Activated CD4-positive, alpha-beta T cell treated with anti-CD3 and anti-CD28 coated beads for 36 hours (primary cell): ENCODE results near the gene ZNF580. TPM values are rescaled to one million over a fixed set of nuclear protein-coding genes. Genes with fewer than 3 reads are reported as not detected.

Experiments
- ATAC-seq: fragments of 200-7000 bp; cut with Tn5 transposase; one replicate; pipeline ENCODE4 v1.10.0; 2021; ENCODE audit warnings: mild to moderate bottlenecking, moderate library complexity
- CTCF ChIA-PET: fragments of 350-600 bp; sonication (Branson Sonifier 250); formaldehyde crosslinking; loops from one replicate; lab custom pipeline; 2021; ENCODE audit warnings: antibody characterized with exemption; lab: Charles Lee
- POLR2A ChIA-PET: fragments of 350-600 bp; sonication (Branson Sonifier 250); formaldehyde crosslinking; loops from one replicate; lab custom pipeline; 2021; ENCODE audit warnings: antibody characterized with exemption, inconsistent platforms; lab: Charles Lee
- DNase-seq: peaks from one replicate; pipeline ENCODE4 v3.0.0-alpha.2; 2020
- H3K27ac Mint-ChIP-seq: one replicate; pipeline ENCODE4 v1.8.0; 2021; ENCODE audit warnings: mixed read lengths
- H3K27me3 Mint-ChIP-seq: one replicate; pipeline ENCODE4 v1.8.0; 2021; ENCODE audit warnings: mixed read lengths
- H3K36me3 Mint-ChIP-seq: one replicate; pipeline ENCODE4 v1.8.0; 2021; ENCODE audit warnings: low read depth, mixed read lengths
- H3K4me1 Mint-ChIP-seq: one replicate; pipeline ENCODE4 v1.8.0; 2021; ENCODE audit warnings: mixed read lengths
- H3K4me3 Mint-ChIP-seq: one replicate; pipeline ENCODE4 v1.8.0; 2021; ENCODE audit warnings: mild to moderate bottlenecking, moderate library complexity, mixed read lengths
- H3K9me3 Mint-ChIP-seq: one replicate; pipeline ENCODE4 v1.8.0; 2021; ENCODE audit warnings: low read depth, mixed read lengths
- intact Hi-C, 2 experiments: fragments of 100-400 bp; cut with DNase I in 1 of 2; cut with micrococcal nuclease in 1 of 2; formaldehyde crosslinking; loops; one replicate each; pipeline versions ENCODE4 v1.14.2 to v1.15.1; 2022 to 2024; cut with DNase I, micrococcal nuclease
- total RNA-seq, 2 experiments: library from RNA; stranded (reverse); gene quantifications; one replicate each; pipeline ENCODE4 v1.2.3, GENCODE V29; 2021

The ZNF580 gene
- total RNA-seq, 2 experiments from 2014 or later: 24.2 to 35.6 TPM

DNA sequence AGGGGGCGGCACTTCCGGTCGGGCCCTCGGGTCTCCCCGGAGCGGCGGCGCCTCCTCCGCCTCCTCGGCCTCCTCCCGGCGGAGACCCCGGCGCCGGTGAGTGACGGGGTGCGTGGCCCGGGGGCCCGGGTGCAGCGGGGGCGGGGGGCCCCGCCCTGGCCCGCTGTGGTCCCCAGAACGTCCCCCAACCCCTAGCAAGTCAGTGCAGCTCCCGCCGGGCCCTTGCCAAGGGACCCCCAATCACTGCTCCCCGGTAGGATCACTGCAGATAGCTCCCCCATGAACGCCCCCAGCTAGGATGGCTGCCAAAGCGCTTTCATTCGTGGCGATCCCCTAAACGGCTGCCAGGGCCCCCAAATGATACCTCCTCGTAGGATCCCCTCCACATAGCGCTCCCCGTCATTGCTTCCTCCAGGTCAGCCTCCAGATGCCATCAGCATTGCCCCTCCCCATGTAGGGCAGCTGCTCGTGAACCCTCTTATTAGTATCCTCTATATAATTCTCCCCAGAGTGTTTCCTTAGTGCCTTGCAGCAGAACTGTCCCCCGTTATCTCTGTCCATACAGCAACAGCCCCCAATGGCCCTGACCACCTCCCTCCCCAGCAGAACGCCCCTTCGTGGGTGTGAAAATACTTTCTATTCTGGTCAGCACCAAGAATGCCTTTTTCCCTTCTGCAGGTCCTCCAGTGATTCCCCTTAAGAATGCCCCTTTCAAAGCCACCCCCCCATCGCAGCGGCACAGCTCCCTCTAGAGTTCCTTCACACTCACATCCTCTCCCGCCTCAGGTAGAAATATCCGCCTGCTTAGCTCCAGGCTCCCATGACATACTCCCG is 34.9 kb upstream of the ZNF580 start, which contains the start of gene ZNF865:
Gene ZNF865, plus strand, starts transcription at position 11 of the 834 bp plus-strand sequence. CDS start 7,972 bp downstream, outside the sequence.
- H3K9me3 Mint-ChIP-seq: no peaks in the 10 kb centered on the region
- H3K27ac Mint-ChIP-seq: peak within 1 kb of the TSS; percentile 96
- H3K36me3 Mint-ChIP-seq: peaks cover 34% of the 10 kb centered on the region
- peak; percentile 46 for ATAC-seq
- H3K4me1 Mint-ChIP-seq: peaks cover 60% of the 10 kb centered on the region
- intact Hi-C loops: loop anchor here (1.0 to 10.0 kb wide), 18 partner anchors 15 to 1469 kb away; partner anchors contain the start of genes CNOT3 (in 1 of the 2), DNAAF3 (in 1 of the 2), ISOC2 (in 1 of the 2) and KMT5C (in 1 of the 2)
- POLR2A ChIA-PET: interaction anchor here (1.1 to 1.6 kb wide), 2 partner anchors 15 to 1157 kb away, joined by 4 read pairs; partner anchors contain the start of gene LENG8
- H3K4me3 Mint-ChIP-seq: peak within 1 kb of the TSS; percentile 88
- CTCF ChIA-PET: interaction anchor here (0.6 to 4.1 kb wide), 26 partner anchors 9 to 669 kb away, joined by 3 to 33 read pairs (median 4); partner anchors contain the start of genes KMT5C, ZNF628 and ZNF784
- DNase-seq: peak; percentile 88
- H3K27me3 Mint-ChIP-seq: no peaks in the 10 kb centered on the region

DNA sequence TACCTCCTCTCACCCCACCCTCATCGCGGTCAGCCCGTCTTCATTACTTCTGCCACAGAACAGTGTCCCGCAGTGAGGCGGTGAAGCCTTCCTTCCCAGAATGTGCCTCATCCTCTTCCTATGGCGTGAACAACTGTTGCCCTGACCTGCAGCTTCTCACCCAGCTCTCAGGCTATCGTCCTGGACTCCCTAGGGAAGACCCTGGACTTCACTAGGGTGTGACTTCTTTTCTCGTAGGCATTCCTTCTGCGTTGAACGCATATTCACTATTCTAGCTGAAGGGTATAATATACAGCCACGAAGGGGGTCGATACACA is 34.4 kb upstream of the ZNF580 start:
- intact Hi-C loops: loop anchor here (1.0 to 10.0 kb wide), 4 partner anchors 14 to 442 kb away; partner anchors contain the start of genes DNAAF3 (in 1 of the 2), ZNF580 (in 1 of the 2) and ZNF581 (in 1 of the 2)
- CTCF ChIA-PET: interaction anchor here (0.6 to 4.1 kb wide), 24 partner anchors 9 to 267 kb away, joined by 3 to 33 read pairs (median 4); partner anchors contain the start of genes KMT5C, ZNF628 and ZNF784
- Mint-ChIP-seq H3K4me3 (peak overlapping the region; percentile 88), H3K36me3 (peaks cover 34% of the 10 kb centered on the region), H3K4me1 (peaks cover 55% of the 10 kb centered on the region), H3K27me3 (no peaks in the 10 kb centered on the region), H3K9me3 (no peaks in the 10 kb centered on the region), H3K27ac (peak overlapping the region; percentile 92)
- ATAC-seq: no peak
- POLR2A ChIA-PET: interaction anchor here (1.1 to 1.6 kb wide), 2 partner anchors 14 to 1158 kb away, joined by 4 read pairs; partner anchors contain the start of gene LENG8
- no peak for DNase-seq

DNA sequence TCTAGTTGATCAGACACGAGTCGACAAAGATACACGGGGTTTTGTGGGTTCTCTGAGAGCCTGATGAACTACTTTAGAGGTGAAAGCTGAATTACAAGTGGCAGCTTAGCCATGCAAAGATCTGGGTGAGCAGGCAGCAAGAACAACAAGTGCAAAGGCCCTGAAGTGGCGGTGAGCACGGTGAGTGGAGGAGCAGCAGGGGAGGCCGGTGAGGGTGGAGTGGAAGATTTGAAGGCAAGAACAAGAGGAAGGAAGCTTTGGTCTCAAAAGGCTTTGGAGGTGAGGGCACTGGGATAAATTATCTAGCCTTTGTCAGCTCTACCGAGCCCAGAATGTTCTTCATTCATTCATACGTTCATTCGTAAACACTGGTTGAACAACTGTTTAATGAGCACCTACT is 34.0 kb upstream of the ZNF580 start:
- H3K27me3 Mint-ChIP-seq: no peaks in the 10 kb centered on the region
- no peak for ATAC-seq
- CTCF ChIA-PET: interaction anchor here (0.6 to 4.1 kb wide), 23 partner anchors 10 to 267 kb away, joined by 3 to 33 read pairs (median 4); partner anchors contain the start of genes KMT5C, ZNF628 and ZNF784
- H3K4me1 Mint-ChIP-seq: peaks cover 55% of the 10 kb centered on the region
- no peaks in the 10 kb centered on the region for H3K9me3 Mint-ChIP-seq
- intact Hi-C loops: loop anchor here (1.0 to 10.0 kb wide), 4 partner anchors 14 to 442 kb away; partner anchors contain the start of genes DNAAF3 (in 1 of the 2), ZNF580 (in 1 of the 2) and ZNF581 (in 1 of the 2)
- no peak for DNase-seq
- peaks cover 32% of the 10 kb centered on the region for H3K36me3 Mint-ChIP-seq
- H3K4me3 Mint-ChIP-seq: peak overlapping the region; percentile 88
- POLR2A ChIA-PET: interaction anchor here (1.1 to 1.6 kb wide), 2 partner anchors 14 to 1158 kb away, joined by 4 read pairs; partner anchors contain the start of gene LENG8
- peak overlapping the region; percentile 92 for H3K27ac Mint-ChIP-seq

DNA sequence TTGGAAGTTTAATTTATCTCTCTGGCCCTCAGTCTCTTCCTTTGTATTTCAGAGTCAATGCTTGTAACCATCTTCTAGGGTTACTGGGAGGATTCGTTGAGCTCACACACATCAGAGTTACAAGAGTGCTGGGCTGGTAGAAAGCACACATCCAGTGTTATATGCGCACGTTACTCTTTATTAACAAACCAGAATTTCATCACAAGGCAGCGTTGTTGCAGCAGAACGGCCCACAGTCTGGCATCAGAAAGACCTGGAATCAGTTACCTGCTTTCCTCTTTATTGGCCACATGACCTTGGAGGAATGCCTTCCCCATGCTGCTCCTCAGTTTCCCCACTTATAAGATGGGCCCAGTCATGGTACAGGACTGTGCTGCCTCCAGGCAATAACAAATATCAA is 31.5 kb upstream of the ZNF580 start:
- ChIA-PET CTCF (interaction anchor here (1.2 to 2.9 kb wide), 2 partner anchors 23 to 468 kb away, joined by 4 to 9 read pairs; no protein-coding TSS in a partner anchor), POLR2A (no interaction called here)
- peaks cover 51% of the 10 kb centered on the region for H3K4me1 Mint-ChIP-seq
- DNase-seq (no peak), ATAC-seq (no peak)
- no peaks in the 10 kb centered on the region for H3K9me3 Mint-ChIP-seq
- H3K36me3 Mint-ChIP-seq: peaks cover 29% of the 10 kb centered on the region
- intact Hi-C loops: loop anchor here (5.0 to 10.0 kb wide), 2 partner anchors 33 to 445 kb away; partner anchors contain the start of genes DNAAF3 (in 1 of the 2), ZNF580 (in 1 of the 2) and ZNF581 (in 1 of the 2)
- no peak overlapping the region for H3K4me3 Mint-ChIP-seq
- H3K27ac Mint-ChIP-seq: no peak overlapping the region
- no peaks in the 10 kb centered on the region for H3K27me3 Mint-ChIP-seq

DNA sequence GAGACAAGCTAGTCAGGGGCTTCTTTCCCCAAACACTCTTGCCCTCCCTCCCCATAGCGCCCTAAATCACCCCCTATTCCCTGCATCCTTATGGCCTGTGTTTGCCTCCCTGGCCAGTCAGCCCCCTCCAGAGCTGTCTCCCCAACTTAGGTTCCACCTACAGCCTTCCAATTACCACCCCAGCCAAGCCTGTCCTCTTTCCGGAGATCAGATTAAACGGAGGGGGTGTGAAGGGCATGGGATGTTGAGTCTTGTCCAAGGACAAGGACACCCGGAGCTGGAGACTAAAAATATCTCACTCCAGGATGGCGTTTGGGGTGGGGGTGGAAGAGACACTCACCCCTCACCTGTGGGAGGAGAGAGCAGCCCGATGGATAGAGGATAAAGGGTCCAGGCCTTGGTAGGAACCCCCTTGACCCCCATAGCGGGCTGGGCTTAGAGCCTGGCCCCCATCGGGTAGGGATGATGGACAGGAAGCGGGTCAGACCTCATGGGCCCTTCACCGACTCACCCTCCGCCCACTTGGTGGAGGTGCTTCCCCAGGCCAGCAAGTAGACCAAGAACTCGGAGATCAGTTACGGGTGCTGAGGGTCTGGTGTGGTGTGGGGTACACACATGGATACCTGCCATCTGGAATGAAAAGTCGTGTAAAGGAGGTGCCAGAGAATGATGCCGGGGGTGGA is 29.4 kb upstream of the ZNF580 start:
- Mint-ChIP-seq H3K36me3 (peaks cover 30% of the 10 kb centered on the region), H3K4me3 (no peak overlapping the region), H3K27me3 (no peaks in the 10 kb centered on the region), H3K4me1 (peaks cover 39% of the 10 kb centered on the region), H3K9me3 (no peaks in the 10 kb centered on the region), H3K27ac (peak overlapping the region; percentile 24)
- ChIA-PET POLR2A (no interaction called here), CTCF (interaction anchor here (1.4 kb wide), 1 partner anchor 46 kb away, joined by 3 read pairs; no protein-coding TSS in a partner anchor)
- ATAC-seq (no peak), DNase-seq (no peak)
- intact Hi-C loops: no loop called here

DNA sequence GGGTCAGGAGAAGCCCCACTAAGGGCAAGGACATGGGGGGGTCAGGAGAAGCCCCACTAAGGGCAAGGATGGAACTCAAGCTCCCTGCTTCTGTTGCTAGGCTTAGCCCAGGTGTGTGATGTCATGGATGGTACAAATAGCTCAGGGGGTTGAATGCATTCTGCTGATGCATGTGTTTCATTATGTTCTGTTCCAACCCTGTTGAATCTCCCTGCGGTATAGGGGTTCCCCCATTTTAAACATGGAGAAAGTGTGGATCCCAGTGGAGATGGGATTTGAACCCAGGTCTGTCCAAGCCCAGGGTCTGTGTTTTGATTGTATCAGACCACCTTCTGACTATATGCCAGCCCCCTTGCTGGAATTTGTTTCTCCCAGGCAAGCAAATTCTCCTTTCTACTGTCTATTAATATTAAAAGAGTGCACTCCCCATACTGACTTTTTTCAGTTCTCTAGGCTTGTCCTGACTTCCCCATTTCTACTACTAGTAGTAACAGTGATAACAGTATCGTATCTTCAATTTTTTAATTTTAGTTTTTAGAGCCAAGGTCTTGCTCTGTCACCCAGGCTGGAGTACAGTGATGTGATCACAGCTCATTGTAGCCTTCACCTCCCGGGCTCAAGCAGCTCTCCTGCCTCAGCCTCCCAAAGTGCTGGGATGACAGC is 28.7 kb upstream of the ZNF580 start:
- peaks cover 32% of the 10 kb centered on the region for H3K4me1 Mint-ChIP-seq
- H3K9me3 Mint-ChIP-seq: no peaks in the 10 kb centered on the region
- H3K4me3 Mint-ChIP-seq: no peak overlapping the region
- ChIA-PET POLR2A (no interaction called here), CTCF (interaction anchor here (1.4 kb wide), 1 partner anchor 46 kb away, joined by 3 read pairs; no protein-coding TSS in a partner anchor)
- DNase-seq: no peak
- no peaks in the 10 kb centered on the region for H3K27me3 Mint-ChIP-seq
- no peak for ATAC-seq
- intact Hi-C loops: no loop called here
- H3K27ac Mint-ChIP-seq: peak overlapping the region; percentile 24
- H3K36me3 Mint-ChIP-seq: peaks cover 30% of the 10 kb centered on the region

DNA sequence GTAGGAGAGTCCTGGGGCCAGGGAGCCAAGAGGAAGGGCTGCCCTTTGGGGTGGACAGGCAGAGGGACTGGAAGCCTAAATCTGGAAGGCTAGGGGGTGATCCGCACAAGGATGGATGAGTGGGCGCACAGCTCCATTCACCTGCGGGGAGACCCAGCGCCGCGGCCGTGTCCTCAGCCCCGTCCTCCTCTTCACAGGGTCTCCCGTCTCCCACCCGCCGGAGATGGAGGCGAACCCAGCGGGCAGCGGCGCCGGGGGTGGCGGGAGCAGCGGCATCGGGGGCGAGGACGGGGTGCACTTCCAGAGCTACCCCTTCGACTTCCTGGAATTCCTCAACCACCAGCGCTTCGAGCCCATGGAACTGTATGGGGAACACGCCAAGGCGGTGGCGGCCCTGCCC is 27.4 kb upstream of the ZNF580 start:
- ATAC-seq (no peak), DNase-seq (no peak)
- Mint-ChIP-seq H3K36me3 (peaks cover 31% of the 10 kb centered on the region), H3K4me3 (no peak overlapping the region), H3K4me1 (peaks cover 23% of the 10 kb centered on the region), H3K27ac (no peak overlapping the region), H3K9me3 (no peaks in the 10 kb centered on the region), H3K27me3 (no peaks in the 10 kb centered on the region)
- intact Hi-C loops: no loop called here
- ChIA-PET POLR2A (no interaction called here), CTCF (no interaction called here)

DNA sequence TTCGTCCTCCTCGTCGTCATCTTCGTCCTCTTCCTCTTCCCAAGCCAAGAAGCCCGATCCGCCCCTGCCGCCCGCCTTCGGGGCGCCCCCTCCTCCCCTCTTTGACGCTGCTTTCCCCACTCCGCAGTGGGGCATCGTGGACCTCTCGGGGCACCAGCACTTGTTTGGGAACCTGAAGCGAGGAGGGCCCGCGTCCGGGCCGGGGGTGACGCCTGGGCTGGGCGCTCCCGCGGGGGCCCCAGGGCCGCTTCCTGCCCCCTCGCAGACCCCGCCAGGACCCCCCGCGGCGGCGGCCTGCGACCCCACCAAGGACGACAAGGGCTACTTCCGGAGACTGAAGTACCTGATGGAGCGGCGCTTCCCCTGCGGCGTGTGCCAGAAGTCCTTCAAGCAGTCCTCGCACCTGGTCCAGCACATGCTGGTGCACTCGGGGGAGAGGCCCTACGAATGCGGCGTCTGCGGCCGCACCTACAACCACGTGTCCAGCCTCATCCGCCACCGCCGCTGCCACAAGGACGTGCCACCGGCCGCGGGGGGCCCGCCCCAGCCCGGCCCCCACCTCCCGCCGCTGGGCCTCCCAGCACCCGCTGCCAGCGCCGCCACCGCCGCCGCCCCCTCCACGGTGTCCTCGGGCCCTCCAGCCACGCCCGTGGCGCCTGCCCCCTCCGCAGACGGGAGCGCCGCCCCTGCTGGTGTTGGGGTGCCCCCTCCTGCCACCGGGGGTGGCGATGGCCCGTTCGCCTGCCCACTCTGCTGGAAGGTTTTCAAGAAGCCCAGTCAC is 26.7 kb upstream of the ZNF580 start:
- Mint-ChIP-seq H3K4me3 (no peak overlapping the region), H3K9me3 (no peaks in the 10 kb centered on the region), H3K27ac (no peak overlapping the region), H3K27me3 (no peaks in the 10 kb centered on the region), H3K36me3 (peaks cover 31% of the 10 kb centered on the region), H3K4me1 (peaks cover 17% of the 10 kb centered on the region)
- DNase-seq: no peak
- intact Hi-C loops: no loop called here
- ChIA-PET CTCF (no interaction called here), POLR2A (no interaction called here)
- ATAC-seq: no peak

DNA sequence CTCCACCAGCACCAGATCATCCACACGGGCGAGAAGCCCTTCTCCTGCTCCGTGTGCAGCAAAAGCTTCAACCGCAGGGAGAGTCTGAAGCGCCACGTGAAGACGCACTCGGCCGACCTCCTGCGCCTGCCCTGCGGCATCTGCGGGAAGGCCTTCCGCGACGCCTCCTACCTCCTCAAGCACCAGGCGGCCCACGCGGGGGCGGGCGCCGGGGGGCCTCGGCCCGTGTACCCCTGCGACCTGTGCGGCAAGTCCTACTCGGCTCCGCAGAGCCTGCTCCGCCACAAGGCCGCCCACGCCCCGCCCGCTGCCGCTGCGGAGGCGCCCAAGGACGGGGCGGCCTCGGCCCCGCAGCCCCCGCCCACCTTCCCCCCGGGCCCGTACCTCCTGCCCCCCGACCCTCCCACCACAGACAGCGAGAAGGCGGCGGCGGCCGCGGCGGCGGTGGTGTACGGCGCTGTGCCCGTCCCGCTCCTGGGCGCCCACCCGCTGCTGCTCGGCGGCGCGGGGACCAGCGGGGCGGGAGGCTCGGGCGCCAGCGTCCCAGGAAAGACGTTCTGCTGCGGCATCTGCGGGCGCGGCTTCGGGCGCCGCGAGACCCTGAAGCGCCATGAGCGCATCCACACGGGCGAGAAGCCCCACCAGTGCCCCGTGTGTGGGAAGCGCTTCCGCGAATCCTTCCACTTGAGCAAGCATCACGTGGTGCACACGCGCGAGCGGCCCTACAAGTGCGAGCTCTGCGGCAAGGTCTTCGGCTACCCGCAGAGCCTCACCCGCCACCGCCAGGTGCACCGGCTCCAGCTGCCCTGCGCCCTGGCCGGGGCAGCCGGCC is 25.9 kb upstream of the ZNF580 start:
- DNase-seq (no peak), ATAC-seq (no peak)
- intact Hi-C loops: no loop called here
- peaks cover 28% of the 10 kb centered on the region for H3K36me3 Mint-ChIP-seq
- no peaks in the 10 kb centered on the region for H3K9me3 Mint-ChIP-seq
- H3K27me3 Mint-ChIP-seq: no peaks in the 10 kb centered on the region
- peaks cover 17% of the 10 kb centered on the region for H3K4me1 Mint-ChIP-seq
- ChIA-PET POLR2A (no interaction called here), CTCF (no interaction called here)
- H3K27ac Mint-ChIP-seq: no peak overlapping the region
- no peak overlapping the region for H3K4me3 Mint-ChIP-seq
